Spleen (tissue), 11 donors: ENCODE measurements around the gene PPP2R5C. TPM values are rescaled to one million over a fixed set of nuclear protein-coding genes. Genes with fewer than 3 reads are reported as not detected.
A peak's percentile ranks its signal among the peaks of the same experiment; 100 is the strongest.

Experiments
- DNase-seq: peaks from one replicate; pipeline ENCODE4 v3.0.0-alpha.2; 2020
- H3K27ac ChIP-seq, 8 donors: fragments of 200-600 bp; sonication (generic) in 7 of 8; 1 replicate in 4 of 8; 2 replicates in 4 of 8; pipeline versions ENCODE4 v1.5.0 to v1.8.0; 2016 to 2021; ENCODE audit warnings: inconsistent platforms in 4 of 8, mild to moderate bottlenecking in 4 of 8, moderate library complexity in 1 of 8
- H3K27me3 ChIP-seq, 7 donors: fragments of 200-600 bp; sonication (generic) in 6 of 7; replicated peaks in 1 of 7; 1 replicate in 4 of 7; 2 replicates in 3 of 7; pipeline versions ENCODE4 v1.5.0 to v1.8.0; 2016 to 2021; ENCODE audit warnings: inconsistent platforms in 3 of 7, mild to moderate bottlenecking in 1 of 7
- H3K36me3 ChIP-seq, 6 donors: fragments of 200-600 bp; sonication (generic) in 5 of 6; 1 replicate in 4 of 6; 2 replicates in 2 of 6; pipeline versions ENCODE4 v1.5.0 to v1.8.0; 2016 to 2021; ENCODE audit warnings: inconsistent platforms in 2 of 6
- H3K4me1 ChIP-seq, 6 donors: fragments of 200-600 bp; sonication (generic) in 5 of 6; 1 replicate in 3 of 6; 2 replicates in 3 of 6; pipeline versions ENCODE4 v1.5.0 to v1.8.0; 2016 to 2021; ENCODE audit warnings: inconsistent platforms in 3 of 6
- H3K4me3 ChIP-seq, 8 donors: fragments of 200-600 bp; sonication (generic) in 7 of 8; 1 replicate in 4 of 8; 2 replicates in 4 of 8; pipeline versions ENCODE4 v1.5.0 to v1.8.0; 2016 to 2021; ENCODE audit warnings: inconsistent platforms in 4 of 8, mild to moderate bottlenecking in 4 of 8, moderate library complexity in 2 of 8
- H3K9me3 ChIP-seq, 8 donors: fragments of 200-600 bp; sonication (generic) in 7 of 8; 1 replicate in 4 of 8; 2 replicates in 4 of 8; pipeline versions ENCODE4 v1.5.0 to v1.8.0; 2016 to 2021; ENCODE audit warnings: inconsistent platforms in 4 of 8
- POLR2A ChIP-seq, 3 donors: fragments of 450-650 bp; IDR thresholded peaks; one replicate each; pipeline ENCODE4 v1.5.1; 2017; ENCODE audit warnings: antibody characterized with exemption in 3 of 3, mild to moderate bottlenecking in 1 of 3
- POLR2AphosphoS5 ChIP-seq, 3 donors: sonication (generic); formaldehyde crosslinking; IDR thresholded peaks; one replicate each; pipeline ENCODE4 v1.5.1; 2017; ENCODE audit warnings: antibody characterized with exemption in 3 of 3
- WGBS, 5 donors: extraction: QIAGEN DNeasy Blood & Tissue Kit in 3 of 5; methylation state at CpG; one replicate each; pipeline versions ENCODE4 v1.1.5 to v1.1.7; 2013 to 2018; 5-methylcytosine and 5-hydroxymethylcytosine counted together
- intact Hi-C: fragments of 100-400 bp; cut with DNase I; formaldehyde crosslinking; loops from one replicate; pipeline ENCODE4 v1.15.0; 2023; ENCODE audit warnings: low total_unique reads
- polyA plus RNA-seq, 3 donors: library from polyadenylated mRNA; stranded (reverse); fragments of 200-250 nt; gene quantifications; one replicate each; pipeline ENCODE4 v1.2.1, GENCODE V29; 2013
- total RNA-seq, 7 donors: library from RNA; depleted of rRNA in 3 of 7; stranded (reverse); fragments of >200 nt in 3 of 7; fragmentation: NEBNext Ultra II Directional in 4 of 7; extraction: Animal tissue kit (Norgen Biotek cat#: 25700) in 4 of 7; gene quantifications; one replicate each; pipeline versions ENCODE4 v1.1.0 to v1.2.1, GENCODE V29; 2016 to 2021
- TF ChIP-seq, protein P1 (sequence below), 11 experiments: fragments of 200-600 bp in 7 of 11; fragments of 450-650 bp in 4 of 11; sonication (generic) in 4 of 11; IDR thresholded peaks in 8 of 11; conservative IDR thresholded peaks in 3 of 11; 1 replicate in 7 of 11; 2 replicates in 4 of 11; pipeline versions ENCODE4 v1.4.0 to v1.8.0; 2016 to 2021; ENCODE audit warnings: antibody characterized with exemption in 11 of 11, inconsistent platforms in 4 of 11, mild to moderate bottlenecking in 1 of 11
- donor health status: healthy with polysubstance abuse.
- donor health status: DM: no; HTN: no; CAD: no; lungs with moderate emphysema.
- donor health status: DM: no; HTN: no; CAD: no.
- donor health status: Bipolar disorder and iron deficiency.
- donor health status: healthy.
- donor health status: DM: no; HTN: no; CAD: no.
- donor health status: DM: yes; HTN: yes; CAD: no.

The PPP2R5C gene
- total and polyA plus RNA-seq, 10 donors, result 80.8 to 322 (median 198) TPM

DNA sequence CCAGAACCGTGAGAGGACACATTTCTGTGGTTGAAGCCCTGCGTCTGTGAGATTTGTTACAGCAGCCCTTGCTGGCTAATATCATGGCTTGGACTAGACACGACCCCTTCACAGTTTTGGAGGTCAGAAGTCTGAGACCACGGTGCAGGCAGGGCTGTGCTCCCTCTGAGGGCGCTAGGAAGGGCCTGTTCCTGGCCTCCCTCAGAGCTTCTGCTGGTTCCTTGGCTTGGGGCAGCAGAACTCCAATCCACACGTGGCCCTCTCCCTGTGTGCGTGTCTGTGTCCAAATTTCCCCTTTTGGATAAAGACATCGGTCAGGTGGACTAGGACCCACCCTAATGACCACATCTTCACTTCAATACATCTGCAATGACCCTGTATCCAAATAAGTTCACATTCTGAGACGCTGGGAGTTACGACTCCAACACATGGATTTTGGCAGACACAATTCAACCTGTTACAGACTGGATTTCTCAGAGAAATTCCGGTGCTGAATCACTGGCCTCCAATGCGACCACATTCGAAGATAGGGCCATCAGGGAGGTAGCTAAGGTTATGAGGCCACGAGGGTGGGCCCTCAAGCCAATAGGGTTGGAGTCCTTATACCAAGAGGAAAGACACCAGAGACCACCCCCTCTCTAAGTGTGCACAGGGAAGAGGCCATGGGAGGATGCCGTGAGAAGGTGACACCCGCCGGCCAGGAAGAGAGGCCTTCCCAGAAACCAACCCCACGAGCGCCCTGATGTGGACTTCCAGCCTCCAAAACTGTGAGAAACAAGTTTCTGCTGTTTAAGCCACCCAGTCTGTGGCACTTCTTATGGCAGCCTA is 43.6 kb upstream of the PPP2R5C start:
- Histone ChIP-seq H3K4me1 (peaks cover 2 to 52% (median 28%) of the 10 kb centered on the region in 6 donors), H3K27me3 (peaks cover 0 to 24% (median 0%) of the 10 kb centered on the region in 7 donors), H3K27ac (peak overlapping the region in 4 of 8 donors; percentile 12 to 87 (median 57)), H3K36me3 (no peaks in the 10 kb centered on the region), H3K9me3 (peaks cover 0 to 8% (median 0%) of the 10 kb centered on the region in 8 donors), H3K4me3 (no peak overlapping the region)
- TF ChIP-seq POLR2AphosphoS5 (IDR thresholded peaks at IDR 0.05) (no peak), POLR2A (IDR thresholded peaks at IDR 0.05) (no peak)
- TF ChIP-seq, protein P1, sequence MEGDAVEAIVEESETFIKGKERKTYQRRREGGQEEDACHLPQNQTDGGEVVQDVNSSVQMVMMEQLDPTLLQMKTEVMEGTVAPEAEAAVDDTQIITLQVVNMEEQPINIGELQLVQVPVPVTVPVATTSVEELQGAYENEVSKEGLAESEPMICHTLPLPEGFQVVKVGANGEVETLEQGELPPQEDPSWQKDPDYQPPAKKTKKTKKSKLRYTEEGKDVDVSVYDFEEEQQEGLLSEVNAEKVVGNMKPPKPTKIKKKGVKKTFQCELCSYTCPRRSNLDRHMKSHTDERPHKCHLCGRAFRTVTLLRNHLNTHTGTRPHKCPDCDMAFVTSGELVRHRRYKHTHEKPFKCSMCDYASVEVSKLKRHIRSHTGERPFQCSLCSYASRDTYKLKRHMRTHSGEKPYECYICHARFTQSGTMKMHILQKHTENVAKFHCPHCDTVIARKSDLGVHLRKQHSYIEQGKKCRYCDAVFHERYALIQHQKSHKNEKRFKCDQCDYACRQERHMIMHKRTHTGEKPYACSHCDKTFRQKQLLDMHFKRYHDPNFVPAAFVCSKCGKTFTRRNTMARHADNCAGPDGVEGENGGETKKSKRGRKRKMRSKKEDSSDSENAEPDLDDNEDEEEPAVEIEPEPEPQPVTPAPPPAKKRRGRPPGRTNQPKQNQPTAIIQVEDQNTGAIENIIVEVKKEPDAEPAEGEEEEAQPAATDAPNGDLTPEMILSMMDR (IDR thresholded peaks at IDR 0.05 in 8 of 11, conservative IDR thresholded peaks at IDR 0.05 in 3 of 11), result no peak
- 86 to 92% (median 90%) methylated on average over 18 to 19 of the region's 19 CpGs for WGBS, 5 donors
- intact Hi-C loops, result no loop called here
- DNase-seq, result no peak

DNA sequence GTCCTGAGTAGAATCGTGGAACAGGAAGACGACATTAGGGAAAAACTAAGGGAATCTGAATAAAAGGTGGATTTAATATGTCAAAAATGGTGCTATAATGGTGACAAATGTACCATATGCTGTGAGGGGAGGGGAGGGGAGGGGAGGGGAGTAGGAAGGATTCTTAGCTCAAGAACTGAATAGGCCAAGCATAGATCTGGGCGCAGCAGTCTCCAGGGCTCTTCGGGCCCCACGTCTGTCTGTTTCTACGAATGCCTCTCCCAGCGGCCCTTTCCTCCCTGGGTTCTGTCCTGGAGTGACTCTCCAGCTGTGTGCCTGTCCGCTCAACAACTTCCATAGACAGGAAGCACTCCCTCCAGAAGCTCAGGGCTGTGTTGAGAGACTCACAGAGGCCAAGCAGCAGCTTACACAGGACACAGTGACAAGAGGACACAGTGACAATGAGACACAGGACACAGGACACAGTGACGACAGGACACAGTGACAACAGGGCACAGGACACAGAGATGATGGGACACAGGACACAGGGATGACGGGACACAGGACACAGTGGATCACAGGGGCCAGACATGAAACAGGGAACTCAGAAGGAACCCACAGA is 42.4 kb upstream of the PPP2R5C start:
- peak overlapping the region in 5 of 8 donors; percentile 51 to 89 (median 72) for H3K27ac ChIP-seq
- WGBS, 5 donors, result 54 to 69% (median 57%) methylated on average over 10 of the region's 10 CpGs

DNA sequence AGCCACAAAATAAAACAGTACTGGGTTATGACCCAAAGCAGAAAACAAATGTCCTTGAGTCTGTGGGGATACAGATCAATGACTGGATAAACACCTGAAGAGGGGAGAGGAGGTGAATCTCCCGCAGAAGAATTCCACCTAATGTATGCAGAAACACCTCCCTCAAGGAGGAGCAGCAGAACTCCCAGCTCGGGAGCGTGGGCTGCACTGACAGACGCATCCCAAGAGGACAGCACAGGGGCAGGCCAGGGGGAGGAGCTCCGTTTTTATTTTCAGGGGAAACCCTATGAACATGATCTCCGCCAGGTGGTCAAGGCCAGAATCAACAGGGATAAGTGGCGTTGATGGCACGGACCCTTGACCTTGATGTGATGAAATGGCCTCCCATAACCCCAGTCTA is 41.8 kb upstream of the PPP2R5C start:
- intact Hi-C loops, result no loop called here
- DNase-seq, result peak; percentile 70
- WGBS, 5 donors, result 32 to 58% (median 52%) methylated on average over 7 to 8 of the region's 8 CpGs
- H3K4me3 ChIP-seq, result no peak overlapping the region
- no peaks in the 10 kb centered on the region for H3K36me3 ChIP-seq
- H3K27ac ChIP-seq, result peak overlapping the region in 5 of 8 donors; percentile 51 to 89 (median 72)
- peaks cover 0 to 24% (median 0%) of the 10 kb centered on the region in 7 donors for H3K27me3 ChIP-seq
- peaks cover 2 to 57% (median 30%) of the 10 kb centered on the region in 6 donors for H3K4me1 ChIP-seq
- TF ChIP-seq POLR2AphosphoS5 (IDR thresholded peaks at IDR 0.05) (peak in 1 of 3 donors; percentile 17), POLR2A (IDR thresholded peaks at IDR 0.05) (no peak)
- TF ChIP-seq, protein P1 (IDR thresholded peaks at IDR 0.05 in 8 of 11, conservative IDR thresholded peaks at IDR 0.05 in 3 of 11), result no peak
- peaks cover 0 to under 1% (median 0%) of the 10 kb centered on the region in 8 donors for H3K9me3 ChIP-seq

More for the DNA sequence above, 42.4 kb upstream of the PPP2R5C start:
- TF ChIP-seq POLR2AphosphoS5 (IDR thresholded peaks at IDR 0.05) (peak in 2 of 3 donors; percentile 8 to 56), POLR2A (IDR thresholded peaks at IDR 0.05) (no peak)
- Histone ChIP-seq H3K9me3 (peaks cover 0 to 6% (median 0%) of the 10 kb centered on the region in 8 donors), H3K27me3 (peaks cover 0 to 24% (median 0%) of the 10 kb centered on the region in 7 donors), H3K4me1 (peaks cover 2 to 57% (median 30%) of the 10 kb centered on the region in 6 donors), H3K36me3 (no peaks in the 10 kb centered on the region), H3K4me3 (no peak overlapping the region)
- DNase-seq, result no peak
- intact Hi-C loops, result no loop called here

- no peak for DNase-seq
- 24 to 33% (median 30%) methylated on average over 5 of the region's 5 CpGs for WGBS, 5 donors
- peak overlapping the region; percentile 14 to 93 (median 82) for H3K27ac ChIP-seq
- peaks cover 0 to 20% (median 0%) of the 10 kb centered on the region in 7 donors for H3K27me3 ChIP-seq
- no peak overlapping the region for H3K4me3 ChIP-seq
- peaks cover 2 to 67% (median 35%) of the 10 kb centered on the region in 6 donors for H3K4me1 ChIP-seq
- H3K9me3 ChIP-seq, result no peaks in the 10 kb centered on the region
- no peaks in the 10 kb centered on the region for H3K36me3 ChIP-seq
- TF ChIP-seq, protein P1 (IDR thresholded peaks at IDR 0.05 in 8 of 11, conservative IDR thresholded peaks at IDR 0.05 in 3 of 11), result no peak
- no peak for TF ChIP-seq POLR2AphosphoS5 (IDR thresholded peaks at IDR 0.05)
- TF ChIP-seq POLR2A (IDR thresholded peaks at IDR 0.05), result no peak
- intact Hi-C loops, result no loop called here
Observed at GRCh38 chr14:101721111-101721510, 40.4 kb upstream of the PPP2R5C start.
